GM12864 (cell line): ENCODE measurements around the gene ACSF2.

ENCODE experiments used
- DNase-seq: peaks from one replicate; pipeline ENCODE4 v3.0.0-alpha.2; 2011; ENCODE audit warnings: low read depth
- H3K4me3 ChIP-seq: 2 replicates; pipeline ENCODE4 v1.5.1; 2011; ENCODE audit warnings: mild to moderate bottlenecking, low read depth, low read length, control low read depth
- CTCF ChIP-seq: IDR thresholded peaks from 2 replicates; pipeline ENCODE4 v1.5.1; 2011; ENCODE audit warnings: low read depth, mild to moderate bottlenecking, moderate library complexity, low read length, control low read depth, inconsistent platforms; ENCODE audit errors: missing control alignments

The ACSF2 gene

GRCh38 chr17:50481648-50482047 is 55.6 kb downstream of the ACSF2 start:
- no peak for DNase-seq
- no peak overlapping the region for H3K4me3 ChIP-seq
- TF ChIP-seq CTCF: no peak

DNA sequence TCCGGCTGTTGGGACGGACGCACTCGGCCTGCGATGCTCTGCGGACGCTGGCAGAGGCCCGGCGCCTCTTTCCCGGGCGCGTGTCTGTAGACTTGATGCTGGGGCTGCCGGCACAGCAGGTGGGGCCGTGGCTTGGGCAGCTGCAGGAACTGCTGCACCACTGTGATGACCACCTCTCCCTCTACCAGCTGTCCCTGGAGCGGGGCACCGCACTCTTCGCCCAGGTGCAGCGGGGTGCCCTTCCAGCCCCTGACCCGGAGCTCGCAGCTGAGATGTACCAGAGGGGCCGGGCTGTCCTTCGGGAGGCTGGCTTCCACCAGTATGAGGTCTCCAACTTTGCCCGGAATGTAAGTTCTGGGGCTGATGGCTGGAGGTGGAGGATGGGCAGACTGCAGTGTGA is 56.1 kb downstream of the ACSF2 start:
- no peak overlapping the region for H3K4me3 ChIP-seq
- no peak for DNase-seq
- no peak for TF ChIP-seq CTCF

DNA sequence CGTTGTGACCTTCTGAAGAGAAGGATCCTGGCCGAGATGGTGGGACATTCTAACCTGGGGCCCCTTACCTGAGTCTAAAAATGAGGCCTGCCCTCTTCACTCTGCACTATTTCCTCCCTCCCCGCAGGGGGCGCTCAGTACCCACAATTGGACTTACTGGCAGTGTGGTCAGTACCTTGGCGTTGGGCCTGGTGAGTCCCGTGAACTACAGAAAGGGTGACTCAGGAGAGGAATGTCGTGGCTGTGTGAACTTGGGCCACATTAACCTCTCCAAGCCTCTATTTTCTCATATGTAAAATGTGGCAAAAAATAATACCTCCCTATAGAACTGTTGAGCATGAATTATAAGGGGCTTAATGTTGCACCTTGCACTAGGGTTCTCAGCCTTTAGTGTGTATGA is 56.5 kb downstream of the ACSF2 start:
- peak; percentile 91 for TF ChIP-seq CTCF
- peak; percentile 37 for DNase-seq
- H3K4me3 ChIP-seq: no peak overlapping the region

DNA sequence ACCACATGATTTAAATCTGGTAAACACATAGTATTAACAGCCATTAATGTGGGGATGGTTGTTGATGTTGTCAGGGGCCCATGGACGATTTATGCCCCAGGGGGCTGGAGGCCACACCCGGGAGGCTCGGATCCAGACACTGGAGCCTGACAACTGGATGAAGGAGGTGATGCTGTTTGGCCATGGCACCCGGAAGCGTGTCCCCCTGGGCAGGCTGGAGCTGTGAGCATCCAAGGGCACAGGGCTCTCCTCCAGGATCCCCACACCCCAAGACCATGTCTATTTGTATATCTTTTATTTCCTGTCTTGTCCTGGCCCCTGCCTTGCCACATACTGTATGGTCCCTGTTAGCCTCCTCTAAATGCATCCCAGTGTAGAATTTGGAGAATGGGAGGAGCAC is 57.2 kb downstream of the ACSF2 start:
- H3K4me3 ChIP-seq: no peak overlapping the region
- TF ChIP-seq CTCF: no peak

DNA sequence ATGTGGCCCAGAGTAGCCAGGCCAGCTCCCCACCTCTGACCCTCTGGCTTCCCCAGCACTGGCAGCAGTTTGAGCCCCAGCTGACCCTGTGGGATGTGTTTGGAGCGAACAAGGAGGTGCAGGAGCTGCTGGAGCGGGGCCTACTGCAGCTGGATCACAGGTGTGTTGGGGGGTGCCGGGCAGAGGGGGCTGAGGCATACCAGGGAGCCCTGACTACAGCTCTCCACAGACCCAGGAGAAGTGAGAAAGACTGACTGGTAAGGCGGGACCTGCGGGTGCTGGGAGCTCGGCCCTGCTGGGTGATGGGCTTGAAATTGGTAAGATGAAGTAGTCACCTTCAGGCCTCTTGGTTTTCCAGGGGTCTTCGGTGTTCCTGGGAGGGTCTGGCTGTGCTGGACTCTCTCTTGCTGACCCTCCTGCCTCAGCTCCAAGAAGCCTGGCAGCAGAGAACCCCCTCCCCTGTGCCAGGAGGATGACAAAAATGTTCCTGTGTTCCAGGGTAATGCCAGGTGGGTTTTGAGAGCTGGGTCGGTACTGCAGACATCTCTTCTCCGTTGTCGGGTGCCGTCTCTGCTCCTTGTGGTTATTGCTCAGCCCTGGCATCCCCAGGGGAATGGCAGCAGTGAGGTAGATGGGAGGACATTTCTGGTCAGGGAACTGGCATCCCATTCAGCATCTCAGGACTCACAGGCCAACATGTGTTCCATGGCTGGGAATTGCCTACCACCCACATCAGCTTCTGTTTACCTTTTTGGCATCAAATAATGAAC is 58.6 kb downstream of the ACSF2 start:
- TF ChIP-seq CTCF: no peak
- H3K4me3 ChIP-seq: no peak overlapping the region
- DNase-seq: no peak

More for the DNA sequence above, 57.2 kb downstream of the ACSF2 start:
- no peak for DNase-seq

DNA sequence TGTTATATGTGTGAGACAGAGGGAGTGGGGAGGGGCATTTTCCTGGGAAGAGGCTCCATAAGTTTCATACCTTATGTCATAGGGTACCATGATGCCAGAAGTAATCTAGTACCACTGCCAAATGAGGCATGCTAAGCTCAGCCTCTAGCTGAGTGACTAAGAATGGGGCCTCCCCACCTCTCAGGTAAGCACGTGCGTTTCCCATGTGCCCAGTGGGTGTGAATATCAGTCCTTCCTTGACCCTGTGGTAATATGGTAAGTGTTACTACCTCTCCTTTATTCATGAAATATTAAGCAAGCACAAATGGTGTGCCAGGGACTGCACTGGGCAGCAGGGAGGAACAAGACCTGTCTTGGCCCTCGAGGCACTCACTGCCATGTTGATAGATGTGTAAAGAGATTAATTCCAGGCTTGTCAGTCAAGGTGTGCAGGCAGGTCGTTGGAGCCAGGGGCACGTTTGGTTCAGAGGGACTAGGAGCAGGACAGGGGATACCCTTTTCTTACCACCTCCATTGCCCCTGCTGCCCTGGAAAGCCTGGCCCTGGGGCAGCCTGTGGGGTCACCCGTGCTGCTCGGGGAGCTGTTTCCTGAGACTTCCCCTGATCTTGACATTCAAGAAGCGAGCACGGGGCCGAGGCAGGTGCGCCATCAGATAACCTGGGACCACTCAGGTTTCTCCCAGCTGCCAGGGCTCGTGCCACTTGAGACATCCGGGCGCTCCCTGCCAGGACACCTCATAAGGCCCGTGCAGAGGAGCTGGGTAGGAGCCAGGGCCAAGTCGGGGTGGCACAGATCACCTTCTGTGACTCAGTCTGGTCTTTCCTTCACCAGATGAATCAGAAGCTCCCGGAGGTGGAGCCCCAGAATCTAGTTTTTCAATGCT is 61.4 kb downstream of the ACSF2 start:
- no peak overlapping the region for H3K4me3 ChIP-seq
- no peak for TF ChIP-seq CTCF
- no peak for DNase-seq

DNA sequence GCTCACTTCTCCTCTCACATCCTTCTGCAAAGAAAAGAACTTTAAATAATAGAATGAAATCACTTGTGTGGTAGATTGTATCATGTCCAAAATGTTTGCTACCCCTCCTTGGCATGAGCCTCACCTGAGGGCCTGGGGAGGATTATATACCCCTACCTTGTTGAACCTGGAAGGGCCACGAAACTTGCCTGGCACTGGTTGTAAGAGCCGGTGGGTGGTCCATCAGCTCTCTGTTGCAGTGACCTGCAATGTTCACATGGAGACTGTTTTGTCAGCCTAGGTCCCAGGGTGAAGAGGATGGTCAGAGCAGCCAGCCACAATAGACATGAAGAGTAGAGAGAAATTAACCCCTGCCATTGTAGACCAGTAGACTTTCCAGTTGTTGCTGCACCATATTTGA is 62.9 kb downstream of the ACSF2 start:
- H3K4me3 ChIP-seq: no peak overlapping the region
- no peak for DNase-seq
- TF ChIP-seq CTCF: no peak
